HEK293 (cell line): Measurements from ENCODE around the gene NABP2.

Source experiments
- GLIS2 ChIP-seq: fragments of 450-650 bp; formaldehyde crosslinking; IDR thresholded peaks from 2 replicates; pipeline ENCODE4 v1.5.1; 2016; ENCODE audit warnings: missing biosample characterization, missing genetic modification characterization
- IKZF3 ChIP-seq: fragments of 450-650 bp; IDR thresholded peaks from 2 replicates; pipeline ENCODE4 v1.5.0; 2018; ENCODE audit warnings: missing biosample characterization, mild to moderate bottlenecking, missing genetic modification characterization, moderate library complexity
- KLF10 ChIP-seq: fragments of 450-650 bp; IDR thresholded peaks from 2 replicates; pipeline ENCODE4 v1.5.1; 2018; ENCODE audit warnings: missing biosample characterization, mild to moderate bottlenecking, missing genetic modification characterization
- KLF8 ChIP-seq: fragments of 450-650 bp; formaldehyde crosslinking; IDR thresholded peaks from 2 replicates; pipeline ENCODE4 v1.5.1; 2016; ENCODE audit warnings: missing biosample characterization, missing genetic modification characterization
- OSR2 ChIP-seq: fragments of 450-650 bp; formaldehyde crosslinking; IDR thresholded peaks from 2 replicates; pipeline ENCODE4 v1.5.1; 2016; ENCODE audit warnings: missing biosample characterization, missing genetic modification characterization
- PATZ1 ChIP-seq: fragments of 450-650 bp; formaldehyde crosslinking; IDR thresholded peaks from 2 replicates; pipeline ENCODE4 v1.5.1; 2016; ENCODE audit warnings: missing biosample characterization, missing genetic modification characterization
- SP3 ChIP-seq: fragments of 450-650 bp; formaldehyde crosslinking; IDR thresholded peaks from 2 replicates; pipeline ENCODE4 v1.5.1; 2016; ENCODE audit warnings: missing biosample characterization, missing genetic modification characterization
- TSHZ1 ChIP-seq: fragments of 450-650 bp; formaldehyde crosslinking; IDR thresholded peaks from 2 replicates; pipeline ENCODE4 v1.5.1; 2016; ENCODE audit warnings: missing biosample characterization, missing genetic modification characterization, borderline replicate concordance
- YY1 ChIP-seq: fragments of 450-650 bp; formaldehyde crosslinking; IDR thresholded peaks from 2 replicates; pipeline ENCODE4 v1.5.1; 2018; ENCODE audit warnings: missing biosample characterization, missing genetic modification characterization
- ZBTB49 ChIP-seq: fragments of 450-650 bp; formaldehyde crosslinking; IDR thresholded peaks from 2 replicates; pipeline ENCODE4 v1.5.1; 2016; ENCODE audit warnings: missing biosample characterization, missing genetic modification characterization, low read depth
- ZBTB6 ChIP-seq: fragments of 450-650 bp; formaldehyde crosslinking; IDR thresholded peaks from 2 replicates; pipeline ENCODE4 v1.5.1; 2017; ENCODE audit warnings: missing biosample characterization, missing genetic modification characterization
- ZIC2 ChIP-seq: fragments of 450-650 bp; formaldehyde crosslinking; IDR thresholded peaks from 2 replicates; pipeline ENCODE4 v1.5.1; 2016; ENCODE audit warnings: missing biosample characterization, missing genetic modification characterization
- ZNF148 ChIP-seq: fragments of 450-650 bp; formaldehyde crosslinking; IDR thresholded peaks from 2 replicates; pipeline ENCODE4 v1.5.0; 2017; ENCODE audit warnings: missing biosample characterization, missing genetic modification characterization, borderline replicate concordance
- ZNF513 ChIP-seq: fragments of 450-650 bp; IDR thresholded peaks from 2 replicates; pipeline ENCODE4 v1.5.1; 2018; ENCODE audit warnings: missing biosample characterization, missing genetic modification characterization
- ZNF585B ChIP-seq: fragments of 450-650 bp; formaldehyde crosslinking; IDR thresholded peaks from 2 replicates; pipeline ENCODE4 v1.5.1; 2016; ENCODE audit warnings: missing biosample characterization, missing genetic modification characterization
- ZNF596 ChIP-seq: fragments of 450-650 bp; IDR thresholded peaks from 2 replicates; pipeline ENCODE4 v1.5.0; 2018; ENCODE audit warnings: missing biosample characterization, mild to moderate bottlenecking, missing genetic modification characterization, moderate library complexity
- ZNF610 ChIP-seq: fragments of 450-650 bp; formaldehyde crosslinking; IDR thresholded peaks from 2 replicates; pipeline ENCODE4 v1.5.1; 2016; ENCODE audit warnings: missing biosample characterization, missing genetic modification characterization, borderline replicate concordance
- ZNF658 ChIP-seq: fragments of 450-650 bp; formaldehyde crosslinking; IDR thresholded peaks from 2 replicates; pipeline ENCODE4; 2016; ENCODE audit warnings: missing biosample characterization, missing genetic modification characterization
- ZNF76 ChIP-seq: fragments of 450-650 bp; formaldehyde crosslinking; IDR thresholded peaks from 2 replicates; pipeline ENCODE4; 2016; ENCODE audit warnings: low read depth, missing biosample characterization, missing genetic modification characterization, borderline replicate concordance
- ZSCAN16 ChIP-seq: fragments of 450-650 bp; formaldehyde crosslinking; IDR thresholded peaks from 2 replicates; pipeline ENCODE4 v1.5.1; 2016; ENCODE audit warnings: missing biosample characterization, missing genetic modification characterization
- ZSCAN18 ChIP-seq: fragments of 450-650 bp; formaldehyde crosslinking; IDR thresholded peaks from 2 replicates; pipeline ENCODE4 v1.5.1; 2016; ENCODE audit warnings: missing biosample characterization, missing genetic modification characterization
- ZSCAN23 ChIP-seq: fragments of 450-650 bp; formaldehyde crosslinking; IDR thresholded peaks from 2 replicates; pipeline ENCODE4 v1.5.1; 2016; ENCODE audit warnings: missing biosample characterization, missing genetic modification characterization

Gene NABP2

GRCh38 chr12:56258068-56258819, 34.1 kb downstream of the NABP2 start, which contains the start of gene ANKRD52 (continued):
- TF ChIP-seq KLF10 (tag by site-specific recombination) (peak; percentile 64; the same call in 1 of the 2 replicates), IKZF3 (peak; percentile 59), ZSCAN23 (tag by site-specific recombination) (no peak), OSR2 (tag by site-specific recombination) (peak; percentile 54; the same call in 1 of the 2 replicates), ZIC2 (tag by site-specific recombination) (peak; percentile 39; the same call in 1 of the 2 replicates), SP3 (tag by site-specific recombination) (peak; percentile 58; the same call in 1 of the 2 replicates), ZBTB49 (no peak), ZBTB6 (tag by site-specific recombination) (peak; percentile 72), TSHZ1 (tag by site-specific recombination) (no peak), YY1 (peak; percentile 71; the same call in 1 of the 2 replicates), ZNF610 (tag by site-specific recombination) (peak; percentile 72; the same call in 1 of the 2 replicates), ZNF513 (no peak), PATZ1 (tag by site-specific recombination) (peak; percentile 86), ZNF76 (tag by site-specific recombination) (peak; percentile 92), ZNF596 (no peak; the same call in 1 of the 2 replicates), ZNF658 (tag by site-specific recombination) (no peak), ZNF148 (tag by site-specific recombination) (no peak), ZSCAN18 (tag by site-specific recombination) (0 out of 2 replicates have a peak, but pooled peaks have one; percentile 29), ZSCAN16 (peak; percentile 26; the same call in 1 of the 2 replicates), GLIS2 (tag by site-specific recombination) (peak; percentile 38; the same call in 1 of the 2 replicates), ZNF585B (tag by site-specific recombination) (no peak), KLF8 (peak; percentile 67; the same call in 1 of the 2 replicates)
